Brain microvascular endothelial cell (primary cell): ENCODE measurements around the gene TMEM135.

Experiments used
- DNase-seq: peaks from one replicate; pipeline ENCODE4 v3.0.0-alpha.2; 2020
- H3K27ac ChIP-seq: fragments of 250-450 bp; sonication (Bioruptor Pico); 2 replicates; pipeline ENCODE4 v1.5.1; 2020; ENCODE audit warnings: mild to moderate bottlenecking, moderate library complexity
- H3K27me3 ChIP-seq: fragments of 250-450 bp; sonication (Bioruptor Pico); replicated peaks from 2 replicates; pipeline ENCODE4 v1.5.1; 2020; ENCODE audit warnings: mild to moderate bottlenecking
- H3K36me3 ChIP-seq: fragments of 250-450 bp; sonication (Bioruptor Pico); replicated peaks from 2 replicates; pipeline ENCODE4 v1.5.1; 2020; ENCODE audit warnings: mild to moderate bottlenecking
- H3K4me3 ChIP-seq: 2 replicates; pipeline ENCODE4 v1.5.1; 2011; ENCODE audit warnings: low read depth, mild to moderate bottlenecking, control low read depth, low read length, moderate library complexity
- CTCF ChIP-seq: IDR thresholded peaks from 2 replicates; pipeline ENCODE4 v1.5.1; 2011; ENCODE audit warnings: low read depth, mild to moderate bottlenecking, moderate library complexity, low read length, control low read depth, inconsistent platforms; ENCODE audit errors: missing control alignments
- in situ Hi-C: cut with HindIII; loops from 2 replicates; pipeline ENCODE4 v1.10.0; 2017; ENCODE audit warnings: low sequenced_read_pairs, low pct_ligation_motif_present

The TMEM135 gene

DNA sequence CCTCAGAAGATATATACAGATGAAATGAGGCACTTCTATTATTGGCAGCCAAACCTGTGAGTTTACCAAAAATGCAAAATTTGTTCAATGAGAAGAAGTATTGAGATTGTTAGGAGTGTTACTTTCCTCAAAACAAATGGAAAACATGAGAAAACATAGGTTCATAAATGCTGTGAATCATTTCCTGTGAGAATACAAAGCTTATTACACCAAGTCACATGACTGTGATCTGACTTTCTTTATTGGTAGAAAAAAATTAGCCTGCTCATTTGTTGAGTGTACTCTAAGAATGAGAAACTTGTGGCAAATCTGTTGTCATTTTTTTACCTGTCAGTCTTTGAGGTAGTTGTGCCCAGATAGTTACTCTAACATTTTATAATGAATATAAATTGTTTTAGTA is 215.1 kb downstream of the TMEM135 start:
- Histone ChIP-seq H3K27ac (no peak overlapping the region), H3K4me3 (no peak overlapping the region), H3K27me3 (no peaks in the 10 kb centered on the region), H3K36me3 (no peaks in the 10 kb centered on the region)
- TF ChIP-seq CTCF, result no peak
- DNase-seq, result no peak
- in situ Hi-C loops, result no loop called here

- no peaks in the 10 kb centered on the region for H3K36me3 ChIP-seq
- TF ChIP-seq CTCF, result no peak
- no peak overlapping the region for H3K4me3 ChIP-seq
- no peaks in the 10 kb centered on the region for H3K27me3 ChIP-seq
- DNase-seq, result no peak
- no peak overlapping the region for H3K27ac ChIP-seq
- in situ Hi-C loops, result no loop called here
Measured at GRCh38 chr11:87254562-87254961, 216.8 kb downstream of the TMEM135 start.

- no peak for TF ChIP-seq CTCF
Measured at GRCh38 chr11:87255589-87255988, 217.9 kb downstream of the TMEM135 start.

DNA sequence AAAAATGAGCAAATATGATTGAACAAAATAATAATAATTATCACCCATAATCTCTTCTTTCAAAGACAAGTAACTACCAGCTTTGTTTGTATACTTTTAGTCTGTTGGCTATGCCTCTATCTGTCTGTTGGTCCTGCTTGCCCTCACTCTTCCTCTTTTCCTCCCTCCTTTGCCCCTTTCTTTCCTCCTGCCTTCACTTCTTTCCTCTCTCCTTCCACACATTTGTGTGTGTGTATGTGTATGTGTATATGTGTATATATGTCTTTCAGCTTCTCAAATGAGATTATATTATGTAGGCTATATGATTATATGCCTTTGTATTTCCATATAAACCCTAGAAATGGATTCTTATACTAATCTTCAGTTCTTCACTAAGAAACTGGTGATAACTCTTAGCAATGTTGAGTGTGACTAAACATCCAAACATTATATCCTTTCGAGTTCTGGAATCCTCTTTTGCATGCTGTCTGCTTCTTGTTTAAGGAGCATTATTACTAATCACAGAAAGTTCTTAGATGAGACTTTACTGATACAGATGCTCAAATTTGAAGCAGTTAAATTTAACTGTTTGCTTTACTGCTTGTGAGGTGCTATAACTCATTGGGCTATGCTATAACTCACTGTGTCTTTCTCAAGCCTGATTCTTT is 219.1 kb downstream of the TMEM135 start:
- Histone ChIP-seq H3K27me3 (no peaks in the 10 kb centered on the region), H3K36me3 (no peaks in the 10 kb centered on the region), H3K4me3 (no peak overlapping the region), H3K27ac (no peak overlapping the region)
- DNase-seq, result no peak
- TF ChIP-seq CTCF, result no peak
- in situ Hi-C loops, result no loop called here

More at GRCh38 chr11:87255589-87255988, 217.9 kb downstream of the TMEM135 start:
- in situ Hi-C loops, result no loop called here
- no peak for DNase-seq
- Histone ChIP-seq H3K4me3 (no peak overlapping the region), H3K27me3 (no peaks in the 10 kb centered on the region), H3K36me3 (no peaks in the 10 kb centered on the region), H3K27ac (no peak overlapping the region)

DNA sequence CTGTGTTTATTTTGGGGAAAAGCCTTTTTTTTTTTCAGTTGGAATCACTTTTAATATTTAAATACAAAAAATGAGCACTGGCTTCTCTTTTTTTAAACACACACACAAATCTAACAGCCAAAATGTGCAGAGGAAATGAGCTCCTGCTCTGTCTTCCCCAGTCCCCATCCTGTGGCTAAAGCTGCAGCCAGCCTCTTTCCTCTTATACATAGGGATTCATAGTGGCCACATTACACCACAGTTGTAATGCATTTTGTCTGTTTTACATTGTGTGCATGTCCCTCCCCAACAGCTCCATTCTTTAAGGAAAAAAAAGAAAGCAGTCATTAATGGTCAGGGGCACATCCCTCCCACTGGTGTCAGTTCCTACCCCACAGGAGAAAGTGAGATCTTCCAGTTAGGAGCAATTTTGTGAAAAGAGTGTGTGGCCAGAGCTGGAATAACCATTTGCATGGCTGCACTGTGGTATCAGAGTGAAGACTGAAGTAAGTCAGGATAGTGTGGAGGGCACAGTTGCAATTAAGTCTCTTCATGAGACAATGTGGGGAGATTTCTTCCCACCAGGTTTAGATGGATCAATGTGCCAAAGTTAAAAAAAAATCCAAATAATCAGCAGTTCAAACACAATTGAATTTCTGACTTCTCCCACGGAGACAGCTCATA is 220.6 kb downstream of the TMEM135 start:
- Histone ChIP-seq H3K36me3 (no peaks in the 10 kb centered on the region), H3K4me3 (no peak overlapping the region), H3K27me3 (no peaks in the 10 kb centered on the region), H3K27ac (no peak overlapping the region)
- no peak for DNase-seq
- TF ChIP-seq CTCF, result no peak
- in situ Hi-C loops, result no loop called here
